Activated naive CD4-positive, alpha-beta T cell (primary cell): ENCODE results near the gene RHBDF2.
"Not testable (repeated sequence)": the region's sequence is repeated elsewhere in the genome, so short reads cannot be mapped to it uniquely, and the experiment has no call there.

Experiments
- DNase-seq, 4 experiments: peaks; one replicate each; lab custom pipeline; 2025; lab: John Stamatoyannopoulos, UW

RHBDF2 gene

DNA sequence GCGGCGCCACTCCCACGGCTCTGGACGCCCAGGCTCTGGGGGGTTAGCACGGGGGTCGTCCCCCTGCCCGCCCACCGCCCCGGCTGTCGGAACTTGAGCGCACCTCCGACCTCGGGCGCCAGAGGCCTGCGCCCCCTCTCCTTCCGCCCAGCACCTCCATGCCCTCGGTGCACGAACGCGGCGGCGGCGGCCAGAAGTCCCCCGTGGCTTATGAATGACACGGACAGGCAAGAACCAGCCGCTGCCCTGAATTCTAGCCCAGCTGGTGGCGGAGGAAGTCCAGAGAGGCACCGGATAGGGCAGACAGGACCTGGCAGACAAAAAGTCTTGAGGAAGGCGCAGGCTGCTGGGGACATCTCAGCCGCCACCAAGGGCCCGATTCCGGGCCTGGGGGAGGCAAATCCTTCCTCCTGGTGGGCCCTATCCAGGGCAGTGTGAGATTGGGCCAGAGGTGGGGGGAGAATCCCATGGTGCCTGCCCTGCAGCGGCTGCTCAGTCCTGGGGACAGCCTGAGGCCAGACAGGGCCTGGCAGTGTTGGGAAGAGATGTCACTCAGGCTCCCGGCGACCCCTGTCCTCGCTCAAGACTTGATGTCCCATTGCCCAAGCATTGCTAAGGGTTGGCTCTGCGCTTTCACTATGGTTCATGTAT, 37.2 kb upstream of the RHBDF2 start:
- no peak for DNase-seq

GRCh38 chr17:76537578-76538280, 36.5 kb upstream of the RHBDF2 start, which contains the start of gene CYGB:
CYGB (minus strand) TSS chr17:76537709; CDS start chr17:76537542, 167 bp downstream.
- no peak for DNase-seq

DNA sequence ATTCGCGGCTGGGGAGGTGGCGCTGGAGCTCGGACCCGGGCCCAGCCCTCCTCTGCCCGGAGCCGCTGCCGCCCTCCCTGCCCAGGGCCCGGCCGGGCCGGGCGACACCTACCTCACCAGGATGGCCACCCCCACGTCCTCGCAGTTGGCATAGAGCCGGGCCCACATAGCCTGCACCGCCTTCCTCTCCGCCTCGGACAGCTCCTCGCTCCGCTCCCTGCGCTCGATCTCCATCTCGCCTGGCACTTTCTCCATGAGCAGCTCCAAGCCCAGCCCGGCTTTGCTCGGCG, 36.0 kb upstream of the RHBDF2 start:
- no peak for DNase-seq

- no peak for DNase-seq
Observed at GRCh38 chr17:76536511-76537287, 35.5 kb upstream of the RHBDF2 start.

GRCh38 chr17:76535788-76536510, 34.7 kb upstream of the RHBDF2 start:
- DNase-seq: no peak

DNA sequence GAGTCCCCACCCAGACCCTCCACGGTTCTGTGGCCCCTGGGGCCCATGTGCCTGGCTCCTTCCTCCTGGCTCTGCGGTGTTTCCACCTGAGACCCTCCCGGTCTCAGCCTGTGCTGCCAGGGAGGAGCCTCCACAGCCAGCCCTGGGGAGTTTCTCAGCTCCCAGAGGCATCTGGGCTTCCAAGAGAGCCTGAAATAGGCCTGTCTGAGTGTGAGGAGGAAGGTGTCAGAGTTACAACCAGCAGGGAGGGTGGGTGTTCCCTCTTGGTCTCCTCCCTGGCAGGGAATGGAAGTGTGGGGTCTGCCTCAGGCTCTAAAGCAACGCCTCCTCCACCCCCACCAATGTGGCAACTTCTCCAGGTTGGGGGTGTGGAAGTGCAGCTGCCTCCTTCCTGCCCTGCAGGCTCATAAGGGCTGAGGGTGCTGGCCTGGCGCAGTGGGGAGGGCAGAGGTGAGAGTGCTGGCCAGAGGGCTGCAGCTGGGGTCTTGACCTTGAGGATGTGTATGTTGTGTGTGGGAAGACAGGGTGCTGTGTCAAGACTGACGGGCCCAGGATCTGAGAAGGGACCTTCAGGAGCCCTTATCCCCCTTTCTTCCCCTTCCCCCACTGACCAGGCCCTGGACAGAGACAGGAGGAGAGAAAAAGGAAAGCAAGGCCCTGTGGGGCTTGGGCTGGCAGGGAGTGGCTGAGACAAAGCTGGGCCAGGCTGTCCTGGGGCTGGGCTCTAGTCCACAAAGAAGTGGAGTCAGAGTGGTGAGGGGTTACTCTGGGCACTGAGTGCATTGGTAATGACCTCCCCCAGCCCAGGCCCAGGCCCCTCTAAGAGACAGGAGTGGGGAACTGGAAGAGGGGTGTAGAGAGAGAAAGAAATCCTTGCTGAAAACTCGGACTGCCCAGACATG, 33.9 kb upstream of the RHBDF2 start:
- no peak for DNase-seq

GRCh38 chr17:76533640-76534359, 32.6 kb upstream of the RHBDF2 start:
- not testable (repeated sequence) for DNase-seq

DNA sequence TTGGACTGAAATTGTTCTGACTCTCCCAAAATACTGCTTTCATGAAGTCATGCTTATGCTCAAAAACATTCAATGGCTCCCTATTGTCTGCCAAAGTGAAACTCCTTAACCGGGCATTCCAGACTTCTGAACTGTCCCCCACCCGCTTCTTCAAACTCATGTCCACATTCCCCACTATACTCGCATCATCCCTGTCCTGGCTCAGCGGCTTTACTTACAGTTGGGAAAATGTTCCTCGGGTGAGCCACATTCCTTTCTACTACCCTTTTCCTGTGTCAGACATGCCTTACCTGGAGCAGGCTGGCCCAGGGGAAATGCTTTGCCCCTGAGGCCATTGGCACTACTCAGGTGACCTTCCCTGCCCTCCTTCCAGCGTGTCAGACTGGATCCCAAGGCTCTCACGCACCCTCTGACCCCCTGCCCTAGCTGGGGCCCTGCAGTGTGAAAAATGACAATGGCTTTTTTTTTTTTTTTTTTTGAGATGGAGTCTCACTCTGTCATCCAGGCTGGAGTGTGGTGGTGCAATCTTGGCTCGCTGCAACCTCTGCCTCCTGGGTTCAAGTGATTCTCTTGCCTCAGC, 30.9 kb upstream of the RHBDF2 start:
- no peak for DNase-seq

DNA sequence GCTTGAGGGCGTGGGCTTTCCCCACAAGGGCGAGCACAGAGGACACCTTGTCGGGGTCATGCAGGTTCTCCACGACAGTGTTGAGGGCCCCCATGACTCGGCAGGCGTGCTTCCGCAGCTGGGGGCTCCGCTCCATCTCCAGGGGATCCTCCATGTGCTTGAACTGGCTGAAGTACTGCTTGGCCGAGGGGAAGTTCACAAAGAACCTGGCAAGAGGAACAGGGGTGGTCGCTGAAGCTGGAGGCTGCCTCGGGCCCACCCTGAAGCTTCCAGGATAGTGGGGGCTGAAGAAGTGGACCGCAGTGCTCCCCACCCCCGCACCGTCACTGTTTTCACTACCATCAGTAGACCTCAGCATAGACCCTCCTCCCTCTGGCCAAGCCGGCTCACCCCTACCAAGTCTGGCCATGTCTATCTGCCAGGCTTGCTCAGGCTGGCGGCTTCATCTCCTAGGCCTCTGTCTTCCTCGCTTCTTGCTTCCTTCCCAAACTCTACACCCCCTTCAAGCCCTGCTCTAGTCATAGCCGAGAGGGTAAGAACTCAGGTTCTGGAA, 30.3 kb upstream of the RHBDF2 start:
- DNase-seq: no peak

- no peak for DNase-seq
Observed at GRCh38 chr17:76530811-76531485, 29.7 kb upstream of the RHBDF2 start.

DNA sequence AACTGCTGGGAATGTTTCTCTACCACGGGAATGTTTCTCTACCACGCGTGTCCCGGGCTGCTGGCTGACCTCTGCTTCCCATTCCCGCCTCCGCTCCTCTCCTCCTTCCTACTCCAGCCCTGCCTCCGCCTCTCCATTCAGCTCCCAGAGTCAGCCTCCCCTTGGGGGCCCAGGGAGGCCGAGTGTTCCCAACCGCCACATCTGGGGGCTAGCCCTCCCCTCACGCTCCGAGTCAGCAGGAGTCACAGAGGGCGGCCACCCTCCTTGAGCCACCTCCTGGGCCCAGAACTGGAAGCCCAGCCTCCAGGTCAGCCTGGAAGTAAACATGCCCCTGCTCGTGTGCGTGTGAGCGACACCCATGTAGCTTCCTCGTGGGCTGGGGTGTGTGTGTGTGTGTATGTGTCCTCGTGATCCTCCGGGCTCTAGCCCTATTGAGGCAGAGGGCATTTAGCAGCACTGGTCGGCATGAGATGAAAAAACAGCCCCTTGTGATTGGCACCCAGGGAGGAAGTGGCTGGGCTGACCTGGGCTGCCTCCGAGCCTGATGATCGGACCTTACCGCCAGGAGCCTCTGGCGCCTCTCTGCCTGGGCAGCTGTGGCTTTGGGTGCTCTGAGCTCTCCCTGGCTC, 29.0 kb upstream of the RHBDF2 start:
- no peak for DNase-seq

DNA sequence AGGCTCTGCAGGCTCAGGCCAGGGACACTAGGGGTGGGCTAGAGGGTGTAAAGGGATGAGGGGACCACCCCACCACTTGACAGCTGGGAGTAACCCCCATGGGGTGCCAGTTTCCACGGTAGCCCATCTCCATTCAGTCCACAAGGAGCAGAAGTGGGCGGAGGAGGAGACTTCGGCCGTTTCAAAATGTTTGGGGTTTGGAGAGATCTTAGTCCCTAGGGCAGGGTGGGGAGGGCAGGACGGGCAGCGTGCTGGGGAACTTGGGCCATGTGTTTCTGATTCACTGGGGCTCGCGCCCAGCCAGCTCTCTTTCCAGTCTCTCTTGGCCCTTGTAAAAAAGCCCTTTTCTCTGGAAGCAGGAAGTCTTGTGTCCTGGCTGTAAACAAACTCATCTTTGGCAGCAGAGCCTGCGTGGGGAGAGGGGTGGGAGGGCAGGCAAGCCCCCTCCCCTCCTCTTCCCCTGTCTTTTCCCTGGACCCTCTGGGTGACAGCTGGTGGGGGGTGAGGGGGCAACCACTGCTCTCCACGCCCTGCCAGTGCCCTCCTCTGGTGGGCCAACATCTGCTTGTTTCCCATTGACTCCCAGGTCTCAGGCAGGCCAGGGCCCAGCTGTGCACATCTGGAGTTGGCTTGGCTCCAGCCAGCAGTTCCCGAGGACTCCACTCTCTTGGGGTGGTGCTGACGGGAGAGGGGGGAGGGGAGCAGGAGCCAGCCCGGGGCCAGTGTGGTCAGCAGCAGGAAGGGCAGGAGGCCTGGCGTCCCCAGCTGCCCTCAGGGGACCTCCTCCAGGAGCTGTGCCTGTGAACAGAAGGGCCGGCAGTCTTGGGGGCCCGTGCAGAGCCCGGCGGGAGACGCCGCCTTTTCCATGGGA, 28.2 kb upstream of the RHBDF2 start:
- no peak for DNase-seq

DNA sequence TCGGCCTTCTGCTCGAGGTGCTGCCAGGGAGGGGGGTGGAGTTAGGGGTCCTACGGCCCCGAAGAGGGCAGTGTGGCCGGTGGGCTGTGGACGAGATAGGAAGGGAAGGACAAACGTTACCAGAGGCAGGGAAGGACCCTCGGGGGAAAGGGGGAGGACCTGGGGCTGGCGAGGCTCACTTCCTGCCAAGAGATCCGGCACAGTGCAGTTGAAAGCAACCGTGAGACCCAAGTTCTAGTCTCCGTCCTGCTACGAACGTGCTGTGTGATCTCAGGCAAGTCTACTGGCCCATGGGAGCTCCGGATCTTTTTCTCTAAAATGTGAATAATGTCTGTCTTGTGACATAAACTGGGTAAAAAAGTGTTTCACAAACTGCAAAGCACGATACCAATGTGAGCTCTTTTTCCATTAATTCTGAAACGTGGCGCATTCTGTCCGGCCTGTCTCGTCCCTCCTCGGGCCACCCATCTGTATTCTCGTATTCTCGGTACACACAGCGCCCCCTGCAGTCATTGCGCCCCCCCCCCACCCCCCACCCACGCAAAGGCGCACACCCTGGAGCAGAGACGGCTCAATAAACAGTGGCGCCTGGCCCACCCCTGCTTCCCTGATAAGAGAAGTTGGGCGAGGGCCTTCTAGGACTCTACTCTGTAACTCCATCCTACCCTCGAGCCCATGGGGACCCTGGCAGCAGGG, 27.5 kb upstream of the RHBDF2 start:
- DNase-seq: no peak

- DNase-seq: no peak
Observed at GRCh38 chr17:76528156-76528527, 26.9 kb upstream of the RHBDF2 start.

GRCh38 chr17:76527430-76528111, 26.3 kb upstream of the RHBDF2 start:
- peak in 2 of 4 experiments; percentile 49 to 51 for DNase-seq

- not testable (repeated sequence) for DNase-seq
Observed at GRCh38 chr17:76527016-76527415, 25.8 kb upstream of the RHBDF2 start.

DNA sequence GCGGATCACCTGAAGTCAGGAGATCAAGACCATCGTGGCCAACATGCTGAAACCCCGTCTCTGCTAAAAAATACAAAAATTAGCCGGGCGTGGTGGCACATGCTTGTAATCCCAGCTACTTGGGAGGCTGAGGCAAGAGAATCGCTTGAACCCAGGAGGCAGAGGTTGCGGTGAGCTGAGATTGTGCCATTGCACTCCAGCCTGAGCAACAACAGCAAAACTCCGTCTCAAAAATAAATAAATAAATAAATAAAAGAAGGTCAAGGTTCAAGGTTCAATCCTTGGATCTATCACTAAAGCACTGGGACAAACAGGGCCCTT, 24.2 kb upstream of the RHBDF2 start:
- not testable (repeated sequence) for DNase-seq
